ENCODE results near the gene HLCS. TPM values are rescaled to one million over a fixed set of nuclear protein-coding genes. Genes with fewer than 3 reads are reported as not detected.

The HLCS gene
- polyA plus RNA-seq, 1 donor (not counting 4 experiments of a cell fraction or from before 2014, with no cell fraction given): 11.5 TPM

DNA sequence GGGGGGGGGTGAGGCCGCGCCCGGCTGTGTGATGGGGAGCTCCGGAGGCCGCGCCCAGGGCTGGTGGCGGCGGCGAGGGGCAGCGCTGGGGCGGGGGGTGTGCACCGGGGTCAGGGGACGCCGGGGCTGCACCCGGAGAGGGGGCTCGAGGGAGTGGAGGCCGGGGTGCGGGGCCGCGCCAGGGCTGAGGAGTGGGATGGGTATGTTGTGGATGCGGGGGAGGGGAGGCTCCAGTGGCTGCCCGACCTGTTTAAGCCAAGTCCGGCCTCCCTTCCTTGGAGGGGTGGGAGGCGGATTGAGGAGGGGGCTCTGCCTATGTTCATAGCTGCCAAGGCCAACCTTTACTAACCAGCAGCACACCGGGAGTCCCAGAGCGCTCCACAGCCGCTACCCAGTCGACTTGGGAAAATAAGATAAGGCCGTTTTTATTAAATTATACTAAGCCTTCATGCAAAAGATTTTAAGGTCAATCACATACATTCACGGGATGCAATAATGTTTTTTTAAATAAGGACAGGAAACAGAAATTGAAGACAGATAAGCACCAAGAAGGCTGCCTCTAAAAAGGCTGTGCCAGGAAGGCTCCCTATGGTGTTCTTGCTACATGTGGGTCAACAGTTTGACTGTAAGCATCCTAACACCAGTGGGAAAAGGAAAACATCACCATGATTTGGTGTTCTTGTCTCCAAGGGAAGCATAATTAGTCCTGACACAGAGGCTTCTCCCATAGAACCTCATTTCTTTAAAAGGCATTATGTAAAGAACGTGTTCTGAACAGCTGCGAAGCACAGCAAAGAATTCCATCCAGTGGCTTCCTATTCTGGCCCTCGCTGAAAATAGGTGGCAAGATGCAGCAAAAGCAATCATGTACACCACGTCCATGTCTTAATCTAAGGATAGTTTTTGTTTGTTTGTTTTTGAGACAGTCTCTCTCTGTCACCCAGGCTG, 626 bp upstream of the HLCS start:
- Histone ChIP-seq H3K4me1 (ENCODE audit: control insufficient read depth, extremely low read depth, insufficient read depth, low read length) (peaks cover 9% of the 10 kb centered on the region), H4K20me1 (ENCODE audit: control insufficient read depth, extremely low read depth, insufficient read depth, low read length) (no peaks in the 10 kb centered on the region), H2AFZ (ENCODE audit: control insufficient read depth, low read length) (peak overlapping the region; percentile 65), H3K4me2 (ENCODE audit: control insufficient read depth, extremely low read depth, insufficient read depth, low read depth, low read length) (peak overlapping the region; percentile 86), H3K9me3 (ENCODE audit: control insufficient read depth, low read depth, low read length) (no peaks in the 10 kb centered on the region), H3K79me2 (ENCODE audit: control insufficient read depth, insufficient read depth, low read length) (no peaks in the 10 kb centered on the region), H3K9ac (ENCODE audit: control insufficient read depth, extremely low read depth, insufficient read depth, low read length) (peak overlapping the region; percentile 74), H3K4me3 (ENCODE audit: control insufficient read depth in 2 of 3, extremely low read depth in 1 of 3, insufficient read depth in 2 of 3, low read depth in 1 of 3, low read length in 3 of 3) (peak overlapping the region; percentile 46 to 69 (median 61)), H3K27ac (ENCODE audit: control insufficient read depth, insufficient read depth, low read length) (peak overlapping the region; percentile 39), H3K9me1 (ENCODE audit: control insufficient read depth, extremely low read depth, insufficient read depth, low read length) (no peaks in the 10 kb centered on the region), H3K27me3 (ENCODE audit: control insufficient read depth, extremely low read depth, insufficient read depth, low read length) (no peaks in the 10 kb centered on the region), H3K36me3 (ENCODE audit: control insufficient read depth in 2 of 2, extremely low read depth in 1 of 2, insufficient read depth in 2 of 2, low read length in 2 of 2) (no peaks in the 10 kb centered on the region)
- dilution Hi-C loops (cut with MboI; ENCODE audit: extremely low pct_ligation_motif_present, low sequenced_read_pairs): no loop called here
- FAIRE-seq: no peak
- no peak for TF ChIP-seq CTCF (optimal IDR thresholded peaks at IDR 0.05 in 1 of 3, IDR thresholded peaks at IDR 0.05 in 1 of 3, conservative IDR thresholded peaks at IDR 0.05 in 1 of 3; ENCODE audit: extremely low read depth in 1 of 3, insufficient read depth in 2 of 3, low read length in 3 of 3)
- no peak for TF ChIP-seq EZH2 (IDR thresholded peaks at IDR 0.05; ENCODE audit: low read length)
- no peak for DNase-seq (ENCODE audit: low read depth, low spot score)

GRCh38 chr21:36965720-36966065, 776 bp downstream of the HLCS start:
- Histone ChIP-seq H3K4me1 (ENCODE audit: control insufficient read depth, extremely low read depth, insufficient read depth, low read length) (peaks cover 9% of the 10 kb centered on the region), H2AFZ (ENCODE audit: control insufficient read depth, low read length) (peak overlapping the region; percentile 65), H3K36me3 (ENCODE audit: control insufficient read depth in 2 of 2, extremely low read depth in 1 of 2, insufficient read depth in 2 of 2, low read length in 2 of 2) (peaks cover 0 to 2% of the 10 kb centered on the region in 2 experiments), H3K79me2 (ENCODE audit: control insufficient read depth, insufficient read depth, low read length) (no peaks in the 10 kb centered on the region), H4K20me1 (ENCODE audit: control insufficient read depth, extremely low read depth, insufficient read depth, low read length) (no peaks in the 10 kb centered on the region), H3K9me1 (ENCODE audit: control insufficient read depth, extremely low read depth, insufficient read depth, low read length) (no peaks in the 10 kb centered on the region), H3K27me3 (ENCODE audit: control insufficient read depth, extremely low read depth, insufficient read depth, low read length) (no peaks in the 10 kb centered on the region), H3K4me2 (ENCODE audit: control insufficient read depth, extremely low read depth, insufficient read depth, low read depth, low read length) (peak overlapping the region; percentile 75), H3K27ac (ENCODE audit: control insufficient read depth, insufficient read depth, low read length) (peak overlapping the region; percentile 44), H3K4me3 (ENCODE audit: control insufficient read depth in 2 of 3, extremely low read depth in 1 of 3, insufficient read depth in 2 of 3, low read depth in 1 of 3, low read length in 3 of 3) (peak overlapping the region; percentile 56 to 76 (median 66)), H3K9ac (ENCODE audit: control insufficient read depth, extremely low read depth, insufficient read depth, low read length) (peak overlapping the region; percentile 78), H3K9me3 (ENCODE audit: control insufficient read depth, low read depth, low read length) (no peaks in the 10 kb centered on the region)
- TF ChIP-seq EZH2 (IDR thresholded peaks at IDR 0.05; ENCODE audit: low read length) (no peak), CTCF (optimal IDR thresholded peaks at IDR 0.05 in 1 of 3, IDR thresholded peaks at IDR 0.05 in 1 of 3, conservative IDR thresholded peaks at IDR 0.05 in 1 of 3; ENCODE audit: extremely low read depth in 1 of 3, insufficient read depth in 2 of 3, low read length in 3 of 3) (no peak)
- DNase-seq (ENCODE audit: low read depth, low spot score) (no peak), FAIRE-seq (no peak)
- dilution Hi-C loops (cut with MboI; ENCODE audit: extremely low pct_ligation_motif_present, low sequenced_read_pairs): no loop called here
